ENCODE results near the gene CFD. TPM values are rescaled to one million over a fixed set of nuclear protein-coding genes. Genes with fewer than 3 reads are reported as not detected.

The CFD gene
- polyA plus RNA-seq, 1 experiment = 0.45 TPM

- ChIA-PET POLR2A (no interaction called here), CTCF (no interaction called here)
- H3K27ac ChIP-seq (ENCODE audit: low read depth, low read length) = peak overlapping the region; percentile 94
- no peak overlapping the region for H3K4me3 ChIP-seq (ENCODE audit: low read depth, low read length)
- DNase-seq (ENCODE audit: low read depth, low spot score) = no peak
- no peak for TF ChIP-seq CTCF (IDR thresholded peaks at IDR 0.05; ENCODE audit: low read depth, low read length)
- H3K27me3 ChIP-seq (ENCODE audit: control insufficient read depth, insufficient read depth, low read length) = no peaks in the 10 kb centered on the region
- peaks cover 7% of the 10 kb centered on the region; the same call in 1 of the 2 replicates for H3K9me3 ChIP-seq (ENCODE audit: control insufficient read depth, insufficient read depth, low read length)
Observed at GRCh38 chr19:870314-870713, 10.8 kb downstream of the CFD start.

- H3K9me3 ChIP-seq (ENCODE audit: control insufficient read depth, insufficient read depth, low read length) = peaks cover 9% of the 10 kb centered on the region; the same call in 1 of the 2 replicates
- POLR2A ChIA-PET = interaction anchor here (0.5 kb wide), 1 partner anchor 113 kb away, joined by 4 read pairs; the partner anchor contains the start of gene WDR18
- no peak overlapping the region for H3K27ac ChIP-seq (ENCODE audit: low read depth, low read length)
- H3K27me3 ChIP-seq (ENCODE audit: control insufficient read depth, insufficient read depth, low read length) = no peaks in the 10 kb centered on the region
- no peak overlapping the region for H3K4me3 ChIP-seq (ENCODE audit: low read depth, low read length)
- no peak for TF ChIP-seq CTCF (IDR thresholded peaks at IDR 0.05; ENCODE audit: low read depth, low read length)
- DNase-seq (ENCODE audit: low read depth, low spot score) = no peak
- CTCF ChIA-PET = no interaction called here
Observed at GRCh38 chr19:870963-871401, 11.5 kb downstream of the CFD start.

DNA sequence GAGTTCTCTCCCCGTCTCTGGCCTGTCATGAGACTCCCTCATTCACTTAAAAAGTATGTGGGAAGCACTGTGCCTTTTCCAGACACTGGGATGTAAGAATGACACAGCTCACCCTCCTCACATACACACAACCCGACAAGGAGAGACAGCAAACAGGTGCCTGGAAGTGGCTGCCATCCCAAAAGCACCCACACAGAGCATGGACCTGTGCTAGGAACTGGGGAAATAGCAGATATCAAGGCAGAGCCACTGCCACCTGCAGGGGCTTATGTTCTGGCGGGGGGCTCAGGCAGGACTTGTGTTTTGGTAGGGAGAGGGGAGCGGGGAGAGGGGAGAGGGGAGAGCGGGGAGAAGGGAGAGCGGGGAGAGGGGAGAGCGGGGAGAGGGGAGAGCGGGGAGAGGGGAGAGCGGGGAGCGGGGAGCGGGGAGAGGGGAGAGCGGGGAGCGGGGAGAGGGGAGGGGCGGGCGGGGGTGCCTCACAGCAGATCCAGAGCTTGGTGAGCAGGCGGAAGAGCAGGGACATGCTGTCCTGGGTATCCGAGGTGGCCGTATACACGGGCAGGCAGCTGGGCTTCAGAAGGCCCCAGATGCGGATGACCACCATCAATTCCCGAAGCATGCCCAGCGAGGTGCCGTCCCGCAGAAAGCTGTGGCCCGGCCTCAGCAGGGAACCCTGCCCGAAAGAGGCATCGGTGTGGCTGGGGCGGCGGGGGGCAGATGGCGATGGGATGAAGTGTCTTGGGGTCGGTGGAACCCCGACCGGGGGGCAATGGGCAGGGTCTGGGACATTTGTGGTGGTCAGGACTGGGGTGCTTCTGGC, 12.2 kb downstream of the CFD start:
- POLR2A ChIA-PET = interaction anchor here (0.5 kb wide), 1 partner anchor 113 kb away, joined by 4 read pairs; the partner anchor contains the start of gene WDR18
- no peak for DNase-seq (ENCODE audit: low read depth, low spot score)
- Histone ChIP-seq H3K27ac (ENCODE audit: low read depth, low read length) (no peak overlapping the region), H3K9me3 (ENCODE audit: control insufficient read depth, insufficient read depth, low read length) (peaks cover 9% of the 10 kb centered on the region; the same call in 1 of the 2 replicates), H3K4me3 (ENCODE audit: low read depth, low read length) (no peak overlapping the region), H3K27me3 (ENCODE audit: control insufficient read depth, insufficient read depth, low read length) (no peaks in the 10 kb centered on the region)
- CTCF ChIA-PET = no interaction called here
- no peak for TF ChIP-seq CTCF (IDR thresholded peaks at IDR 0.05; ENCODE audit: low read depth, low read length)

DNA sequence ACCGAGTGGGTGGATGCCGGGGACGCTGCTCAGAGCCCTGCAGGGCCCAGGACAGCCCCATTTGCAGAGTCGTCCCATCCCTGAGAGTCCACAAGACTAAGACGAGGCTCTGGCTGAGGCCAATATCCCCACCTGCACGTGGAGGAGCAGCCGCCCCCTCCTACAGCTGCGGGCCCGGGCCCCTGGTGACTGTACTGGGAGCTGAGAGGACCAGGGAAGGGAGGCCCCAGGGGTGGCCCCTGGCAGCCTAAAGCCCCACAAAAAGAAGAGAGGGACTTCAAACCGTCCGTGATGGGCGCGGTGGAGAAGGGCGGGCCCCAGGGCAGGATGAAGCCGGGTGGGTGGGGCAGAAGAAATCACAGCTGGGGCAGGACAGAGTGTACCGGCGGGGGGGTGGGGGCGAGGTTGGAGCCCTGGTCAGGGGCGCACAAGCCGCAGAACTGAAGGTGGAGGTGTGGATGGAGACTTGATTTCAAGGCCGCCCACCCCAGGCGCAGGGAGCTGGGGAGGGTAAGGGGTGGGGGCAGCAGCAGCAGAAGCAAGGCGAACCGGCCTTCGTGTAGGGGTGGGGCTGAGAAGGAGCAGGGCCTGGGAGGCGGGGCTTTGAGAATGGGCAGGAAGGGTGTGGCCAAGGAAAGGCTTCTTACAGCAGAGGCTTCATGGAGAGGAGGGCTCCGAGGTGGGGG, 12.9 kb downstream of the CFD start:
- no peak overlapping the region for H3K4me3 ChIP-seq (ENCODE audit: low read depth, low read length)
- H3K27me3 ChIP-seq (ENCODE audit: control insufficient read depth, insufficient read depth, low read length) = no peaks in the 10 kb centered on the region
- H3K27ac ChIP-seq (ENCODE audit: low read depth, low read length) = no peak overlapping the region
- DNase-seq (ENCODE audit: low read depth, low spot score) = no peak
- peaks cover 9% of the 10 kb centered on the region; the same call in 1 of the 2 replicates for H3K9me3 ChIP-seq (ENCODE audit: control insufficient read depth, insufficient read depth, low read length)
- TF ChIP-seq CTCF (IDR thresholded peaks at IDR 0.05; ENCODE audit: low read depth, low read length) = no peak
- ChIA-PET CTCF (no interaction called here), POLR2A (no interaction called here)

GRCh38 chr19:873084-873483, 13.6 kb downstream of the CFD start:
- peaks cover 9% of the 10 kb centered on the region; the same call in 1 of the 2 replicates for H3K9me3 ChIP-seq (ENCODE audit: control insufficient read depth, insufficient read depth, low read length)
- no peaks in the 10 kb centered on the region for H3K27me3 ChIP-seq (ENCODE audit: control insufficient read depth, insufficient read depth, low read length)
- POLR2A ChIA-PET = no interaction called here
- H3K4me3 ChIP-seq (ENCODE audit: low read depth, low read length) = no peak overlapping the region
- CTCF ChIA-PET = no interaction called here
- TF ChIP-seq CTCF (IDR thresholded peaks at IDR 0.05; ENCODE audit: low read depth, low read length) = no peak
- no peak overlapping the region for H3K27ac ChIP-seq (ENCODE audit: low read depth, low read length)
- DNase-seq (ENCODE audit: low read depth, low spot score) = no peak

Data from AG04450 (cell line).